Neuron (in vitro differentiated cells): Measurements from ENCODE around the gene SLC35A2.

Experiments
- H2AFZ ChIP-seq: one replicate; pipeline ENCODE4 v1.6.1; 2013; ENCODE audit warnings: low read depth, mild to moderate bottlenecking, inconsistent platforms, low read length, moderate library complexity
- H3K27me3 ChIP-seq: one replicate; pipeline ENCODE4 v1.6.1; 2013; ENCODE audit warnings: low read length; ENCODE audit not compliant: insufficient read depth
- H3K36me3 ChIP-seq: one replicate; pipeline ENCODE4 v1.6.1; 2013; ENCODE audit warnings: low read length; ENCODE audit not compliant: insufficient read depth
- H3K4me1 ChIP-seq: one replicate; pipeline ENCODE4 v1.6.1; 2013; ENCODE audit warnings: low read length; ENCODE audit not compliant: insufficient read depth
- H3K4me3 ChIP-seq: 2 replicates; pipeline ENCODE4 v1.5.1; 2013; ENCODE audit warnings: mild to moderate bottlenecking, low read length, moderate library complexity
- H3K9me3 ChIP-seq: one replicate; pipeline ENCODE4 v1.6.1; 2013; ENCODE audit warnings: low read length

The SLC35A2 gene

GRCh38 chrX:48904180-48904579 lies 7.3 kb downstream of the SLC35A2 start:
- no peak overlapping the region for H3K4me3 ChIP-seq
- no peaks in the 10 kb centered on the region for H3K9me3 ChIP-seq
- no peak overlapping the region for H2AFZ ChIP-seq
- no peaks in the 10 kb centered on the region for H3K4me1 ChIP-seq
- no peaks in the 10 kb centered on the region for H3K27me3 ChIP-seq
- peaks cover 20% of the 10 kb centered on the region for H3K36me3 ChIP-seq

GRCh38 chrX:48903290-48903689 lies 8.2 kb downstream of the SLC35A2 start:
- no peaks in the 10 kb centered on the region for H3K4me1 ChIP-seq
- peaks cover 20% of the 10 kb centered on the region for H3K36me3 ChIP-seq

GRCh38 chrX:48902776-48903175 lies 8.7 kb downstream of the SLC35A2 start:
- Histone ChIP-seq H3K36me3 (peaks cover 20% of the 10 kb centered on the region), H2AFZ (no peak overlapping the region), H3K27me3 (no peaks in the 10 kb centered on the region), H3K4me3 (no peak overlapping the region), H3K4me1 (no peaks in the 10 kb centered on the region), H3K9me3 (no peaks in the 10 kb centered on the region)

More at GRCh38 chrX:48903290-48903689, 8.2 kb downstream of the SLC35A2 start:
- H2AFZ ChIP-seq = no peak overlapping the region
- no peak overlapping the region for H3K4me3 ChIP-seq
- no peaks in the 10 kb centered on the region for H3K9me3 ChIP-seq
- H3K27me3 ChIP-seq = no peaks in the 10 kb centered on the region

GRCh38 chrX:48902135-48902534 lies 9.3 kb downstream of the SLC35A2 start:
- H3K27me3 ChIP-seq = no peaks in the 10 kb centered on the region
- H3K4me1 ChIP-seq = no peaks in the 10 kb centered on the region
- H2AFZ ChIP-seq = no peak overlapping the region
- no peak overlapping the region for H3K4me3 ChIP-seq
- no peaks in the 10 kb centered on the region for H3K9me3 ChIP-seq
- peaks cover 20% of the 10 kb centered on the region for H3K36me3 ChIP-seq

- H3K4me1 ChIP-seq = peaks cover 5% of the 10 kb centered on the region
- no peak overlapping the region for H3K4me3 ChIP-seq
- H3K36me3 ChIP-seq = peaks cover 17% of the 10 kb centered on the region
- no peaks in the 10 kb centered on the region for H3K27me3 ChIP-seq
- no peaks in the 10 kb centered on the region for H3K9me3 ChIP-seq
- no peak overlapping the region for H2AFZ ChIP-seq
Observed at GRCh38 chrX:48901069-48901468, 10.4 kb downstream of the SLC35A2 start.

GRCh38 chrX:48899078-48899410 lies 12.4 kb downstream of the SLC35A2 start:
- Histone ChIP-seq H3K4me3 (no peak overlapping the region), H3K27me3 (no peaks in the 10 kb centered on the region), H3K36me3 (peaks cover 22% of the 10 kb centered on the region), H3K4me1 (peaks cover 5% of the 10 kb centered on the region), H3K9me3 (no peaks in the 10 kb centered on the region), H2AFZ (no peak overlapping the region)

GRCh38 chrX:48897625-48898306 lies 13.7 kb downstream of the SLC35A2 start, which contains the start of the genes PQBP1 and TIMM17B:
Gene PQBP1, plus strand, starts transcription at chrX:48897930. Its CDS starts 580 bp downstream, at chrX:48898510.
Gene TIMM17B, minus strand, starts transcription at chrX:48897768. Its CDS starts 19 bp downstream, at chrX:48897749.
- Histone ChIP-seq H3K9me3 (no peaks in the 10 kb centered on the region), H3K36me3 (peaks cover 25% of the 10 kb centered on the region), H3K27me3 (no peaks in the 10 kb centered on the region), H2AFZ (no peak within 1 kb of the TSS), H3K4me3 (peak within 1 kb of the TSS; percentile 61), H3K4me1 (peaks cover 5% of the 10 kb centered on the region)

GRCh38 chrX:48897157-48897624 lies 14.3 kb downstream of the SLC35A2 start:
- Histone ChIP-seq H3K9me3 (no peaks in the 10 kb centered on the region), H3K4me3 (peak overlapping the region; percentile 61), H3K4me1 (peaks cover 5% of the 10 kb centered on the region), H3K36me3 (peaks cover 21% of the 10 kb centered on the region), H2AFZ (no peak overlapping the region), H3K27me3 (no peaks in the 10 kb centered on the region)

GRCh38 chrX:48896611-48897011 lies 14.8 kb downstream of the SLC35A2 start:
- H3K9me3 ChIP-seq = no peaks in the 10 kb centered on the region

DNA sequence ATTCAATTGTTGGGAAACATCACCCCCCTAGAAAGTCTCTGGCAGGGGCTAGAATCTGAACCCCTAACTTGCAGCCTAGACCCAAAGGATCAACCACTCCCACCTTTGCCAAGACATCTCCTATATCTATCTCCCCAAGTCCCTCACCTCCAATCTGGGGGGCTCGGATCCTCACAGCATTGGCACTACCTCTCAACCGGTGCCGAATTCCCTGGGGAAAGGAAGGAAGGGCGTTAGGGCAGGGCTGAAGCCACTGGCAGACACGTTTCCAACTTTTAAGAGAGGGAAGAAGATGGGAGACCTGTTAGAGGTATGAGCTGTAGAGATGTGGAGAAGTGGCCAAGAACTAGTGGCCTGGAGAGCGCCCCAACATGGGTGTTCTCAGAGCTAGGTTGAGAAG lies 16.6 kb downstream of the SLC35A2 start:
- Histone ChIP-seq H3K4me1 (peaks cover 5% of the 10 kb centered on the region), H3K4me3 (no peak overlapping the region), H3K27me3 (no peaks in the 10 kb centered on the region), H3K9me3 (no peaks in the 10 kb centered on the region), H3K36me3 (peaks cover 12% of the 10 kb centered on the region), H2AFZ (no peak overlapping the region)

More at GRCh38 chrX:48896611-48897011, 14.8 kb downstream of the SLC35A2 start:
- no peaks in the 10 kb centered on the region for H3K27me3 ChIP-seq
- H3K4me3 ChIP-seq = peak overlapping the region; percentile 61
- H3K36me3 ChIP-seq = peaks cover 19% of the 10 kb centered on the region
- H2AFZ ChIP-seq = no peak overlapping the region
- peaks cover 5% of the 10 kb centered on the region for H3K4me1 ChIP-seq

GRCh38 chrX:48893556-48894348 lies 17.7 kb downstream of the SLC35A2 start:
- Histone ChIP-seq H3K36me3 (peaks cover 12% of the 10 kb centered on the region), H3K4me1 (peaks cover 5% of the 10 kb centered on the region), H3K4me3 (no peak overlapping the region), H3K27me3 (no peaks in the 10 kb centered on the region), H2AFZ (no peak overlapping the region), H3K9me3 (no peaks in the 10 kb centered on the region)

- H3K27me3 ChIP-seq = no peaks in the 10 kb centered on the region
- peaks cover 5% of the 10 kb centered on the region for H3K4me1 ChIP-seq
- peaks cover 12% of the 10 kb centered on the region for H3K36me3 ChIP-seq
- no peaks in the 10 kb centered on the region for H3K9me3 ChIP-seq
- H2AFZ ChIP-seq = no peak overlapping the region
- H3K4me3 ChIP-seq = no peak overlapping the region
Observed at GRCh38 chrX:48892896-48893295, 18.6 kb downstream of the SLC35A2 start.
